ENCODE measurements around the gene FDX1. TPM values are rescaled to one million over a fixed set of nuclear protein-coding genes. Genes with fewer than 3 reads are reported as not detected.

Gene FDX1
- total RNA-seq, 2 donors from 2014 or later, result 14.0 to 15.2 TPM

DNA sequence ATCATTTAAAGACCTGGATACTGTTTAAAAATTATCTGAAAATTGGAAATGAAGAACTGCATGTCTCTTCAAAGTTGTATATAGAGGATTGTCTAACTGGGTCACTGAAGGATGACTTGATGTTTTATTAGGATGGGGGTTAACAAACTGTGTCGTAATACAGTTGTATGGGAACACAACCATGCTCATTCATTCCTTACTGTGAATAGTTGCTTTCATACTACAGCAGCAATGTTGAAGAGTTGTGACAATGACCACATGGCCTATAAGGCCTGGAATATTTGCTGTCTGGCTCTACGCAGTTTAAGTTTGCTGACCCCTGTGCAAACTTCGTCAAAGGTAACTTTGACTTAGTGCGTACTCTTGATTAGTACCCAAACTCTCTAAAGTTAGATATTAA is 38.4 kb downstream of the FDX1 start:
- Histone ChIP-seq H3K4me1 (no peaks in the 10 kb centered on the region), H3K27ac (no peak overlapping the region), H3K4me3 (no peak overlapping the region), H3K9me3 (no peaks in the 10 kb centered on the region), H3K36me3 (replicated peaks in 1 of 2; ENCODE audit: insufficient read depth in 1 of 2, low read depth in 2 of 2) (peaks cover 0 to 1% of the 10 kb centered on the region in 2 donors), H3K27me3 (no peaks in the 10 kb centered on the region)
- ATAC-seq, result no peak
- intact Hi-C loops (cut with DNase I), result no loop called here
- no peak for DNase-seq
- no peak for TF ChIP-seq POLR2A (IDR thresholded peaks at IDR 0.05)
- TF ChIP-seq, protein P1, sequence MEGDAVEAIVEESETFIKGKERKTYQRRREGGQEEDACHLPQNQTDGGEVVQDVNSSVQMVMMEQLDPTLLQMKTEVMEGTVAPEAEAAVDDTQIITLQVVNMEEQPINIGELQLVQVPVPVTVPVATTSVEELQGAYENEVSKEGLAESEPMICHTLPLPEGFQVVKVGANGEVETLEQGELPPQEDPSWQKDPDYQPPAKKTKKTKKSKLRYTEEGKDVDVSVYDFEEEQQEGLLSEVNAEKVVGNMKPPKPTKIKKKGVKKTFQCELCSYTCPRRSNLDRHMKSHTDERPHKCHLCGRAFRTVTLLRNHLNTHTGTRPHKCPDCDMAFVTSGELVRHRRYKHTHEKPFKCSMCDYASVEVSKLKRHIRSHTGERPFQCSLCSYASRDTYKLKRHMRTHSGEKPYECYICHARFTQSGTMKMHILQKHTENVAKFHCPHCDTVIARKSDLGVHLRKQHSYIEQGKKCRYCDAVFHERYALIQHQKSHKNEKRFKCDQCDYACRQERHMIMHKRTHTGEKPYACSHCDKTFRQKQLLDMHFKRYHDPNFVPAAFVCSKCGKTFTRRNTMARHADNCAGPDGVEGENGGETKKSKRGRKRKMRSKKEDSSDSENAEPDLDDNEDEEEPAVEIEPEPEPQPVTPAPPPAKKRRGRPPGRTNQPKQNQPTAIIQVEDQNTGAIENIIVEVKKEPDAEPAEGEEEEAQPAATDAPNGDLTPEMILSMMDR (IDR thresholded peaks at IDR 0.05), result no peak
- WGBS, 2 donors, result 93 to 97% methylated on average over 4 of the region's 4 CpGs

GRCh38 chr11:110469127-110469526 is 39.4 kb downstream of the FDX1 start:
- Histone ChIP-seq H3K27me3 (no peaks in the 10 kb centered on the region), H3K36me3 (replicated peaks in 1 of 2; ENCODE audit: insufficient read depth in 1 of 2, low read depth in 2 of 2) (no peaks in the 10 kb centered on the region), H3K4me1 (no peaks in the 10 kb centered on the region), H3K9me3 (no peaks in the 10 kb centered on the region), H3K27ac (no peak overlapping the region), H3K4me3 (no peak overlapping the region)
- no peak for DNase-seq
- no peak for ATAC-seq
- intact Hi-C loops (cut with DNase I), result no loop called here
- TF ChIP-seq, protein P1 (IDR thresholded peaks at IDR 0.05), result no peak
- TF ChIP-seq POLR2A (IDR thresholded peaks at IDR 0.05), result no peak

DNA sequence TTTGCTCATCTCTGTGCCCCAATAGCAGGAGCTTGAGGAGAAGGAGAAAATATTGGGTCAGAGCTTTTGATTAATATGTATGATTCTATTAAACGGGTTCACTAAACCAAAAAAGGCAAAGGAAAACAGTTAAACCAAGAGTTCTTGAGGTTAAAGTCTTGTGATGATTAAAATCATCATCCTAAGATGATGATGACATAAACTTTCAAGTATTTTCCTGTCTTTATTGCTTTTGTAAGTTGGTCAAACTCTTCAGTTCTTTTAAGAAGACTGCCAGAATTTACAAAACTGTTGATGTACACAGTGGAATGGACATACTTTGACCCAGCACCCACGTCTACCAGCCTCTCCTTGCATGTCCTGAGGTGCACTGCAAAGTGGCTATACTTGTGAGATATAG is 41.0 kb downstream of the FDX1 start:
- WGBS, 2 donors, result 89 to 94% methylated on average over 2 of the region's 2 CpGs
- H3K27me3 ChIP-seq, result no peaks in the 10 kb centered on the region
- ATAC-seq, result no peak
- no peak overlapping the region for H3K4me3 ChIP-seq
- TF ChIP-seq, protein P1 (IDR thresholded peaks at IDR 0.05), result no peak
- TF ChIP-seq POLR2A (IDR thresholded peaks at IDR 0.05), result no peak
- no peaks in the 10 kb centered on the region for H3K36me3 ChIP-seq (replicated peaks in 1 of 2; ENCODE audit: insufficient read depth in 1 of 2, low read depth in 2 of 2)
- no peak for DNase-seq
- no peaks in the 10 kb centered on the region for H3K4me1 ChIP-seq
- H3K27ac ChIP-seq, result no peak overlapping the region
- intact Hi-C loops (cut with DNase I), result no loop called here
- no peaks in the 10 kb centered on the region for H3K9me3 ChIP-seq

- 83 to 92% methylated on average over 1 of the region's 1 CpG for WGBS, 2 donors
- TF ChIP-seq, protein P1 (IDR thresholded peaks at IDR 0.05), result no peak
- no peak for TF ChIP-seq POLR2A (IDR thresholded peaks at IDR 0.05)
- Histone ChIP-seq H3K27ac (no peak overlapping the region), H3K36me3 (replicated peaks in 1 of 2; ENCODE audit: insufficient read depth in 1 of 2, low read depth in 2 of 2) (no peaks in the 10 kb centered on the region), H3K4me3 (no peak overlapping the region), H3K4me1 (no peaks in the 10 kb centered on the region), H3K9me3 (no peaks in the 10 kb centered on the region), H3K27me3 (no peaks in the 10 kb centered on the region)
- DNase-seq, result no peak
- ATAC-seq, result no peak
- intact Hi-C loops (cut with DNase I), result no loop called here
Observed at GRCh38 chr11:110471371-110471770, 41.6 kb downstream of the FDX1 start.

DNA sequence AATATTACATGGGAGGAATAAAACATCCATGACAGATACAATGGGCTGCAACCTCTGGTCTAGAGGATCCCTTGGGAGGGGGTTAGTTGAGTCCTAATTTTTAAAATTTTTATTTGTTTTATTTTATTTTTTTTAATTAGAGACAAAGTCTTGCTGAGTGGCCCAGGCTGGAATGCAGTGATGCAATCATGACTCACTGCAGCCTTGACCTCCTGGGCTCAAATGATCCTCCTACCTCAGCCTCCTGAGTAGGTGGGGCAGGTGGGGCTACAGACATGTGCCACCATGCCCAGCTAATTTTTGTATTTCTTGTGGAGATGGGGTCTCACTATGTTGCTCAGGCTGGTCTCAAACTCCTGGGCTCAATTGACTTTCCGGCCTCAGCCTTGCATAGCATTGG is 43.1 kb downstream of the FDX1 start:
- Histone ChIP-seq H3K4me1 (no peaks in the 10 kb centered on the region), H3K27ac (no peak overlapping the region), H3K27me3 (no peaks in the 10 kb centered on the region), H3K9me3 (no peaks in the 10 kb centered on the region), H3K4me3 (no peak overlapping the region), H3K36me3 (replicated peaks in 1 of 2; ENCODE audit: insufficient read depth in 1 of 2, low read depth in 2 of 2) (no peaks in the 10 kb centered on the region)
- no peak for ATAC-seq
- TF ChIP-seq, protein P1 (IDR thresholded peaks at IDR 0.05), result no peak
- WGBS, 2 donors, result 100% methylated on average over 1 of the region's 1 CpG
- intact Hi-C loops (cut with DNase I), result no loop called here
- peak in 1 of 4 donors; percentile 20 for DNase-seq
